SH-SY5Y (cell line): ENCODE data around the gene GRPEL1.

Experiments used
- GATA2 ChIP-seq: IDR thresholded peaks from 2 replicates; pipeline ENCODE4 v1.6.1; 2011; ENCODE audit warnings: mild to moderate bottlenecking, low read depth, low read length
- GATA3 ChIP-seq: IDR thresholded peaks from 2 replicates; pipeline ENCODE4 v1.6.1; 2011; ENCODE audit warnings: low read depth, mild to moderate bottlenecking, low read length, moderate library complexity

Gene GRPEL1

GRCh38 chr4:7103031-7103606 is 35.3 kb upstream of the GRPEL1 start:
- no peak for TF ChIP-seq GATA2
- TF ChIP-seq GATA3: no peak

DNA sequence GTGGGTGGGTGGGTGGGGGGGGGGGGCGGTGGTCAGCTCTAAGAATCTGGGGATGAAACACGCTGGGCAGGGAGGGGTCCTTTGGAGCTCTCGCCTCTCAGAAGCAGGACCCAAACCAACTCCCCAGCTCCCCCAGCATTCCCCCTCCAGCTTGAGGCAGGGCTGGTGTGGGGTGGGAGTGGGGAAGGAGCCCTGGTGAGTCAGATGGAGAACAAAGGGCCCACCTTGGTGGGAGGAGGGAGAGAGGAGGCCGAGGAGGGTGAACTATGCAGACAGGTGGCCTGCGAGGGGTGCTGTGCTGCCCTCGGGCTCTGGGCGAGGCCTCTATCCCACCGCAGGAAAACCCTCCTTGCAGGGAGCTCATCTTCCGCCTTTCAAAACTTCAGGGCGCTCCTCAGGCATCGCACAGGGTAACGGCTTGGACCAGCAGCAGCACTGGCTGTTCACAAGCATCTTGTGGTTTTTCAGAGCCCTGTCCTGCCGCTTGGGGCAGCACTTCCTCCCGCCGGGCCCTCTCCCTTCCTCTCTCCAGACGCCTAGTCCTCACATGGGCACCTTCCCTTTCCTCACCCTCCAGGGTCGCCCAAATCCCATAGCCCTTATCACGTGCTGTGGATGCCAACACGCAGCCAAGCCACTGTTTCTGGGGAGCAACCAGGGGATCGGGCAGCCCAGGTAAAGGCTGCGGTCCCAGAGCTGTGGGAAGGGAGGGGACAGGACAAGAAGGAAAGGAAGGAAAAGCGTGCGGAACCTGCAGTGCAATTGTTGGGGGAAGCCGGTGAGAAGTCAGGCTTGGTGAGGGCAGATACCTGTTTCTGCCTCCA is 34.0 kb upstream of the GRPEL1 start:
- no peak for TF ChIP-seq GATA3
- no peak for TF ChIP-seq GATA2

DNA sequence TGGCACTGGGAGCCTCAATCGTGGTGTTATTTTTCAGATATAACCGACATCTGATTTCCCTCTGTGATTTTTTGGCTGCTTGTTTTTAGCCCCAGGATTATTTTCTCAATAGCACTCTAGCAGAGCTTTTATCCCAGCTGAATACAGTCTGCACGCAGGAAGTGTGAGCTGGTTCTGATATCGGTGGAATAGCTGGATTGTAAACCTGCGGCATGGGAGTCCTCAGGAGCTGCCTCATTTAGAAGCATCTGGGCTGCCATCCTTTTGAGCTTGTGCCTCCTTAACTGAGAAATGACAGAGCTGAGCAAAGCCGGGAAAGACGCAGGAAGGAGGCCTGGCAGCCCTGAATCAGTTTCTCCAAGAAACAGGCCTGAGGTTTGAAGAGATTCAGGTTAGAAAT is 28.4 kb upstream of the GRPEL1 start:
- TF ChIP-seq GATA3: no peak
- TF ChIP-seq GATA2: no peak

DNA sequence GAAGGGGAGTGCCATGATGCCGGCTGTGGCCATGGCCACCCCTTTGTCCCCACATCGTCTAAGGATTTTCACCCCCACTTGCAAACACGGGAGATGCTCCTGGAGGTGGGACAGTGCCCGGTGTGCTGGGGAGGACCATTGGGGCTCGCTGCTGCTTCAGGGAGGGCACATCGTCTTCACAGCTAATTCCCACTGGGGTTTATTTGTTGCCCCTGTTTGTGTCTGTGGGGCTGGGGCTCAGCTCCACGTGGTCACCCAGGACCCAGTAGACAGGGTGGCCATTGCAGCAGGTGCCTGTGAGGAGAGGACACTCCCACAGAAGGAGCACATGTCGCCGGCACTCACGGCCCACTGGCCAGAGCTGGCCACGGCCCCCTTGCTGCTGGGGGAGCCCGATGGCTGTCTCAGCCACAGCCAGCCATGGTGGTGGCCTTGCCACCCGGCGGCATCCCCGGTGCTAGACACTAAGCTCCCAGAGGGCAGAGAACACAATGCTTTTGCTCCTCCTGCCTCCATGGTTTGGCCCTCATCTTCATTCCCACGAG is 27.8 kb upstream of the GRPEL1 start:
- TF ChIP-seq GATA2 (no peak), GATA3 (no peak)

DNA sequence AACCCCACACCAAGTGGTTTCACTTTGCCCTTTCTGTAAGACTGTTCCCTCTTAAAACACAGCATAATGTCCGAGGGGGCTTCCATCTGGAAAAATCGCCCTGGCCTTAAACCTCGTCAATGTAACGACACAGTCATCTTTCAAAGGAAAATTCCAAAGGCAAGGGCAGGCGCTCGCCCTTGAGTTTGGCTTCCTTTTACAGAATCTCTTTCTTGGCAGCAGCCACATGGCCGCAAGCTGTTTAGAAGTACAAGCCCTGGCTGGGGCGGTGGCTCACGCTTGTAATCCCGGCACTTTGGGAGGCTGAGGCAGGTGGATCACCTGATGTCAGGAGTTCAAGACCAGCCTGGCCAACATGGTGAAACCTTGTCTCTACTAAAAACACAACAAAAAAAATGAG is 27.1 kb upstream of the GRPEL1 start:
- TF ChIP-seq GATA2 (no peak), GATA3 (no peak)

GRCh38 chr4:7092026-7092425 is 24.2 kb upstream of the GRPEL1 start:
- TF ChIP-seq GATA3 (no peak), GATA2 (no peak)

DNA sequence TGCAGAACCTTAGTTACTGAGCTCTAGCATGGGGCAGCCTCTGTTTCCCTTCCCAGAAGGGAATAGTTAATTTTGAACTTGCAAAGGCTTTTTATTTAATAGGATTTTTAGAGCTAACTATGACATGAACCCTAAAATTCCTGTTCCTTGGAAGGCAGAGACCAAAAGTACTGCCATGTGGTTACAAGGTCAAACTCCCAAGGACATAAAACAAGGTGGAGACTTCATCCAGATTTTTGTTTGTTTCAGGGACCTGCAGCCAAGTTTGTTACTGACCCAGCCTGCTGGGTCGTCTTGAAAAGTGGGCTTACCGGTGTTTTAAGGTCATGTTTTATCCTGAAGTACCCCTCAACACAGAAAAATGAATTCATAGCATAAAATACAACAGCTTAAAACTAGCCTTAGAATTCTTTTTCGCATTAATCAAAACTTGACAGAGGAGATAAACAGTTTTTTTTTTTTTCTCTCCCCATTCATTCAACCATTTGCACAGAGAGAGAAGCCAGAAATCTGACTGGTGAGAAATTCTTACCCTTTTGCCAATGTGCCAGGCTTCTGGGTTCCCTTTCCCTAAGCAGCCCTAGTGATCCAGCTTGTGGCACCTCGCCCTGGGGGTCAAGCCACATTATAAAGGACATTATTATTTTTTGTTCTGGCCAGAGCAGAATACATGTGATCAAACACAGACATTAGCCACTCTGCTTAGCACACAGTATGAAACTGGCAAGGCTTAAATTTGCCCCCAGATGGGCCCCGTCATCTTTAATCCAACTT is 21.5 kb upstream of the GRPEL1 start:
- TF ChIP-seq GATA3 (no peak), GATA2 (no peak)

- TF ChIP-seq GATA2: no peak
- TF ChIP-seq GATA3: no peak
Observed at GRCh38 chr4:7087036-7087435, 19.2 kb upstream of the GRPEL1 start.

DNA sequence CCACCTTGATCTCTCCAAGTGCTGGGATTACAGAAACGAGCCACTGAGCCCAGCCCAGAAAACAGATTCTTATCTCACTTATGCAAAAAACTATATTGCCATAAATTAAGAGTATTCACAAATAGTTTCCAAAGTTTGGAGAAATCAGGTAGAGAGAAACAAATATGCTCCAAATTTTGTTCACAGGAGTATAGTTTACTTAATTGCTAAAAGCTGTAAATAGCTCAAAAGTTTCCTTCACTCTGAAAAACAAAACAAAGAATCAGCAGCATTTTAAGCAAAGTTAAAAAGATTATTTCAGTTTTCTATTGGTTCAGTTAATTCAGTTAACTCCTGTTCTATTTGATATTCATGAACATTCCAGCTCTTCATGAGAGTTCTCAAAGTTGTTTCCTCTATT is 18.5 kb upstream of the GRPEL1 start:
- TF ChIP-seq GATA2 (no peak), GATA3 (no peak)

DNA sequence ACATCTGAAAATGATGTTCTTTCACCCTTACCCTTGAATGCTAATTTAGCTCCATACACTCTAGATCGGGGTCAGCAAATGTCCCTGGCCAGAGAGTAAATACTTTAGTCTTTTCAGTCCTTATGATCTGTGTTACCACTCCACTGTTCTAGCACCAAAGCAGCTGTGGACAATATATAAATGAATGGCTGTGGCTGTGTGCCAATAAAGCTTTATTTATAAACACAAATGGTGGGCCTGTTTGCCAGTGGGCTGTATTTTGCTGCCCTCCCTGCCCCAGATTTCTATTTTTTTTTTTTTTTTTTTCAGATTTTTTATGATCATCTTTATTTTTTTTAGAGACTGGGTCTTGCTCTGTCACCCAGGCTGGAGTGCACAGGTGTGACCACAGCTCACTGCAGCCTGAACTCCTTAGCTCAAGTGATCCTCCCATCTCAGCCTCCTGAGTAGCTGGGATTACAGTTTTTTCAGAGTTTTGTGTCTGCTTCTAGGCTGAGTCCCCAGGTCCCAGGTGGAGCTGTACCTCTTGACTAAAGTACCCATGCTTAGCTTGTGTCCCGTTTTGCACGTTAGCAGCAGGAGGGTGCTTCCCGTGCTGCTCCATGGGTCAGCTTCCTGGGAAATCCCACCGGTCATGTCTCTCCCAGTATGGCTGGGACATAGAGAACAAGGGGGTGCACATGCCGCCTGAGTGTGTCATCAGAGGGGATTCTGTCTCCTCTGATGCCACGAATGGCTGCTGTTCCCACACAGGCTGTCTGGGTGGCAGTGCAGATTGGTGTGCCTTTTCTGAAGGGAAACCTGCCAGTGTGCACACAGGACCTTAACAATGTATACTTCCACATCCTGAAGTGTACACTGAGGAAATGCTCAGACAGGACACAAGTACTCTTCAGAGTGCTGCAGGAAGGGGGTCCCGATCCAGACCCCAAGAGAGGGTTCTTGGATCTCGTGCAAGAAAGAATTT is 16.0 kb upstream of the GRPEL1 start:
- TF ChIP-seq GATA3: no peak
- no peak for TF ChIP-seq GATA2

DNA sequence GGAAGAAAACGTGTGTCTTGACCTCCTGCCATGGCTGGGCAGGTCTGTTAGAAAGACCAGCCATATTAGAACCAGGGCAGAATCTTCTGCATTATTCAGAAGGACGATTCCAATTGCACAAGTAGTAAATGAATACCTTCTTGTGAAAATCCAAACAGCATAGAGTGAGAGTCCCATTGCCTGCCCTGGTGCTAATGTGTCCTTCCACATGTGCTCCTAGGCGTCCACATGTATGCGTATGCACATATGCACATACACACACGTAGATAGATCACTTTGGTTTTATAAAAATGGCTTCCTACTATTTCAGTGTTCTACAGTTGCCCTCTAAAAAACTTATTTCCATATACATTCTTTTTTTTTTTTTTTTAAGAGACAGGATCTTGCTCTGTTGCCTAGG is 10.2 kb upstream of the GRPEL1 start:
- TF ChIP-seq GATA3: no peak
- TF ChIP-seq GATA2: no peak

- TF ChIP-seq GATA2 (no peak), GATA3 (no peak)
Observed at GRCh38 chr4:7077371-7077770, 9.5 kb upstream of the GRPEL1 start.

DNA sequence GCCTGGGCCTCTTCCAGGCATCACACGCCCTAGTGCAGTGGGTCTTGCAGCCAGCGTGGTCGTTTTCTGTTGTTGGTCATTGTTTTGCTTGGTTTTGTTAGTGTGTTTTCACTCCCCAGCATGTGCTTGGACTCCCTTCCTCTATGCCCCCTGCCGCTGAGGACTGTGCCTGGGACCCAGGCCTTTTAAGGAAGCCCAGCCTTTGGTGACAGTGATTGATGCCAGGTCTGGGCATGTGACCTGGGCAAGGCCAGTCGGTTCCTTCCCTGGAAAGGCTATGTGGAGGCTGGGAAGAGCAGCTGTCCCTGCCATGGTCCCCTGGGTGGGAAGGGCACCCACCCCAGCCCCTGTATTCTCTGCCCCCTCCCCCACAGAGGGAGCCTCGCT is 8.8 kb upstream of the GRPEL1 start:
- no peak for TF ChIP-seq GATA3
- no peak for TF ChIP-seq GATA2
